B cell (primary cell): ENCODE data around the gene SASH1. TPM values are rescaled to one million over a fixed set of nuclear protein-coding genes. Genes with fewer than 3 reads are reported as not detected.

Experiments
- ATAC-seq: fragments of 200-7000 bp; cut with Tn5 transposase; one replicate; pipeline ENCODE4 v1.10.0; 2021; ENCODE audit warnings: low read depth, mild to moderate bottlenecking, moderate number of reproducible peaks, moderate library complexity
- CTCF ChIA-PET: fragments of 350-600 bp; sonication (Branson Sonifier 250); formaldehyde crosslinking; loops from one replicate; lab custom pipeline; 2021; ENCODE audit warnings: antibody characterized with exemption, inconsistent platforms; lab: Charles Lee
- POLR2A ChIA-PET: fragments of 350-600 bp; sonication (Branson Sonifier 250); formaldehyde crosslinking; loops from one replicate; lab custom pipeline; 2021; ENCODE audit warnings: antibody characterized with exemption; lab: Charles Lee
- DNase-seq: peaks from one replicate; pipeline ENCODE4 v3.0.0; 2013
- H2AFZ ChIP-seq: 2 replicates; pipeline ENCODE4 v1.6.1; 2012; ENCODE audit warnings: mild to moderate bottlenecking, low read depth, low read length; ENCODE audit not compliant: insufficient read depth, poor library complexity, severe bottlenecking
- H3K27ac ChIP-seq, 2 donors: 1 replicate in 1 of 2; 2 replicates in 1 of 2; pipeline ENCODE4 v1.5.1; 2012 to 2013; ENCODE audit warnings: low read length in 2 of 2, mild to moderate bottlenecking in 2 of 2, moderate library complexity in 1 of 2
- H3K27me3 ChIP-seq, 4 experiments: fragments of 200-600 bp in 1 of 4; sonication (generic) in 1 of 4; replicated peaks in 1 of 4; 1 replicate in 2 of 4; 2 replicates in 2 of 4; pipeline versions ENCODE4 v1.6.1 to v1.7.0; 2013 to 2016; ENCODE audit warnings: low read length in 3 of 4, mild to moderate bottlenecking in 2 of 4, mixed read lengths in 1 of 4, moderate library complexity in 1 of 4; ENCODE audit not compliant: insufficient read depth in 4 of 4, control insufficient read depth in 3 of 4; ENCODE audit errors: control extremely low read depth in 1 of 4
- H3K36me3 ChIP-seq, 2 experiments: replicated peaks in 1 of 2; 1 replicate in 1 of 2; 2 replicates in 1 of 2; pipeline versions ENCODE4 v1.6.1 to v1.7.1; 2013; ENCODE audit warnings: low read length in 1 of 2; ENCODE audit not compliant: insufficient read depth in 2 of 2, control insufficient read depth in 1 of 2; ENCODE audit errors: control extremely low read depth in 1 of 2, extremely low read depth in 1 of 2
- H3K4me1 ChIP-seq, 2 donors: fragments of 200-600 bp in 1 of 2; sonication (generic) in 1 of 2; 1 replicate in 1 of 2; 2 replicates in 1 of 2; pipeline versions ENCODE4 v1.5.1 to v1.6.1; 2013 to 2017; ENCODE audit warnings: low read length in 2 of 2; ENCODE audit not compliant: control insufficient read depth in 2 of 2, insufficient read depth in 2 of 2
- H3K4me2 ChIP-seq: replicated peaks from 2 replicates; pipeline ENCODE3; 2012; ENCODE audit warnings: mild to moderate bottlenecking, low read depth, low read length; ENCODE audit not compliant: poor library complexity, severe bottlenecking
- H3K4me3 ChIP-seq, 5 experiments: fragments of 200-600 bp in 1 of 5; sonication (generic) in 1 of 5; 1 replicate in 3 of 5; 2 replicates in 2 of 5; pipeline versions ENCODE4 v1.5.1 to v1.7.0; 2011 to 2016; ENCODE audit warnings: low read length in 4 of 5, mild to moderate bottlenecking in 4 of 5, low read depth in 2 of 5, control low read depth in 1 of 5, moderate library complexity in 1 of 5; ENCODE audit not compliant: insufficient read depth in 1 of 5; ENCODE audit errors: control extremely low read depth in 1 of 5, extremely low read depth in 1 of 5
- H3K79me2 ChIP-seq: fragments of 200-600 bp; sonication (generic); one replicate; pipeline ENCODE4 v1.6.0; 2016; ENCODE audit warnings: low read length; ENCODE audit not compliant: control insufficient read depth, insufficient read depth
- H3K9ac ChIP-seq: fragments of 200-600 bp; sonication (generic); 2 replicates; pipeline ENCODE4 v1.6.1; 2017; ENCODE audit warnings: mild to moderate bottlenecking, low read length, moderate library complexity
- H3K9me3 ChIP-seq, 3 donors: one replicate each; pipeline versions ENCODE4 v1.6.1 to v1.7.1; 2013; ENCODE audit warnings: low read length in 2 of 3; ENCODE audit not compliant: control insufficient read depth in 2 of 3, insufficient read depth in 1 of 3; ENCODE audit errors: control extremely low read depth in 1 of 3
- H4K20me1 ChIP-seq: 2 replicates; pipeline ENCODE4 v1.6.0; 2012; ENCODE audit warnings: mild to moderate bottlenecking, low read length; ENCODE audit not compliant: insufficient read depth, control insufficient read depth, poor library complexity, severe bottlenecking
- H3K27ac Mint-ChIP-seq: one replicate; pipeline ENCODE4 v1.8.0; 2021; ENCODE audit warnings: mixed read lengths
- H3K27me3 Mint-ChIP-seq: one replicate; pipeline ENCODE4 v1.8.0; 2021; ENCODE audit warnings: mixed read lengths
- H3K4me1 Mint-ChIP-seq: one replicate; pipeline ENCODE4 v1.8.0; 2021; ENCODE audit warnings: mixed read lengths
- H3K4me3 Mint-ChIP-seq: one replicate; pipeline ENCODE4 v1.8.0; 2021; ENCODE audit warnings: mixed read lengths
- H3K9me3 Mint-ChIP-seq: one replicate; pipeline ENCODE4 v1.8.0; 2022; ENCODE audit warnings: mixed read lengths; ENCODE audit not compliant: insufficient read depth
- EZH2 ChIP-seq: IDR thresholded peaks from 2 replicates; pipeline ENCODE4 v1.6.1; 2012; ENCODE audit warnings: borderline replicate concordance, low read depth, mild to moderate bottlenecking, moderate library complexity, low read length; ENCODE audit not compliant: insufficient read depth, poor library complexity, severe bottlenecking
- WGBS: methylation state at CpG from one replicate; pipeline ENCODE4 v1.1.5; 2013; ENCODE audit warnings: missing lambda C conversion rate; ENCODE audit not compliant: insufficient coverage; 5-methylcytosine and 5-hydroxymethylcytosine counted together
- intact Hi-C: fragments of 100-400 bp; cut with micrococcal nuclease; formaldehyde crosslinking; loops from one replicate; pipeline ENCODE4 v1.10.0; 2022
- polyA plus RNA-seq: library from polyadenylated mRNA; depleted of rRNA; stranded (reverse); fragments of >200 nt; gene quantifications from 2 replicates; pipeline ENCODE4 v1.2.3, GENCODE V29; 2012
- total RNA-seq, 2 donors: library from RNA; stranded (reverse); fragments of 120-200 nt in 1 of 2; gene quantifications; 1 replicate in 1 of 2; 2 replicates in 1 of 2; pipeline versions ENCODE4 v1.2.3 to v1.2.4, GENCODE V29; 2013 to 2022
- TF ChIP-seq, protein P1 (sequence below): fragments of 200-600 bp; IDR thresholded peaks from one replicate; pipeline ENCODE4 v1.8.0; 2022; ENCODE audit warnings: antibody characterized with exemption, mild to moderate bottlenecking

SASH1 gene
- total and polyA plus RNA-seq, 2 donors (not counting 1 experiment from before 2014, with no cell fraction given), result 0.01 to 0.07 TPM

- Histone ChIP-seq H3K9ac (no peak overlapping the region), H3K36me3 (no peaks in the 10 kb centered on the region), H3K4me2 (no peak overlapping the region), H3K4me3 (no peak overlapping the region), H2AFZ (no peak overlapping the region), H3K27ac (no peak overlapping the region), H3K79me2 (no peaks in the 10 kb centered on the region), H3K27me3 (peaks cover 0 to 4% (median 1%) of the 10 kb centered on the region in 4 experiments), H4K20me1 (no peaks in the 10 kb centered on the region), H3K9me3 (no peaks in the 10 kb centered on the region), H3K4me1 (no peaks in the 10 kb centered on the region)
- TF ChIP-seq, protein P1, sequence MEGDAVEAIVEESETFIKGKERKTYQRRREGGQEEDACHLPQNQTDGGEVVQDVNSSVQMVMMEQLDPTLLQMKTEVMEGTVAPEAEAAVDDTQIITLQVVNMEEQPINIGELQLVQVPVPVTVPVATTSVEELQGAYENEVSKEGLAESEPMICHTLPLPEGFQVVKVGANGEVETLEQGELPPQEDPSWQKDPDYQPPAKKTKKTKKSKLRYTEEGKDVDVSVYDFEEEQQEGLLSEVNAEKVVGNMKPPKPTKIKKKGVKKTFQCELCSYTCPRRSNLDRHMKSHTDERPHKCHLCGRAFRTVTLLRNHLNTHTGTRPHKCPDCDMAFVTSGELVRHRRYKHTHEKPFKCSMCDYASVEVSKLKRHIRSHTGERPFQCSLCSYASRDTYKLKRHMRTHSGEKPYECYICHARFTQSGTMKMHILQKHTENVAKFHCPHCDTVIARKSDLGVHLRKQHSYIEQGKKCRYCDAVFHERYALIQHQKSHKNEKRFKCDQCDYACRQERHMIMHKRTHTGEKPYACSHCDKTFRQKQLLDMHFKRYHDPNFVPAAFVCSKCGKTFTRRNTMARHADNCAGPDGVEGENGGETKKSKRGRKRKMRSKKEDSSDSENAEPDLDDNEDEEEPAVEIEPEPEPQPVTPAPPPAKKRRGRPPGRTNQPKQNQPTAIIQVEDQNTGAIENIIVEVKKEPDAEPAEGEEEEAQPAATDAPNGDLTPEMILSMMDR, result no peak
- TF ChIP-seq EZH2, result no peak
- peaks cover 5% of the 10 kb centered on the region for H3K27me3 Mint-ChIP-seq
- intact Hi-C loops, result no loop called here
- ChIA-PET CTCF (interaction anchor here (1.3 kb wide), 1 partner anchor 11 kb away, joined by 3 read pairs; no protein-coding TSS in a partner anchor), POLR2A (no interaction called here)
- H3K4me3 Mint-ChIP-seq, result no peak overlapping the region
- no peak overlapping the region for H3K27ac Mint-ChIP-seq
- DNase-seq, result no peak
- H3K4me1 Mint-ChIP-seq, result no peaks in the 10 kb centered on the region
- no CpG with 5 or more reads among the region's 4 CpGs for WGBS
- no peaks in the 10 kb centered on the region for H3K9me3 Mint-ChIP-seq
- ATAC-seq, result no peak
Measured at GRCh38 chr6:148457843-148458159, 115.2 kb downstream of the SASH1 start.

GRCh38 chr6:148459238-148459637, 116.6 kb downstream of the SASH1 start:
- Histone ChIP-seq H3K27ac (no peak overlapping the region), H3K9me3 (no peaks in the 10 kb centered on the region), H3K27me3 (peaks cover 0 to 2% (median 0%) of the 10 kb centered on the region in 4 experiments), H3K4me1 (no peaks in the 10 kb centered on the region), H3K4me2 (no peak overlapping the region), H3K36me3 (no peaks in the 10 kb centered on the region), H4K20me1 (no peaks in the 10 kb centered on the region), H3K79me2 (no peaks in the 10 kb centered on the region), H2AFZ (no peak overlapping the region), H3K9ac (no peak overlapping the region), H3K4me3 (no peak overlapping the region)
- DNase-seq, result no peak
- POLR2A ChIA-PET, result no interaction called here
- no peak overlapping the region for H3K4me3 Mint-ChIP-seq
- no peak for ATAC-seq
- H3K9me3 Mint-ChIP-seq, result no peaks in the 10 kb centered on the region
- no peak overlapping the region for H3K27ac Mint-ChIP-seq
- TF ChIP-seq EZH2, result no peak
- TF ChIP-seq, protein P1, result no peak
- no peaks in the 10 kb centered on the region for H3K4me1 Mint-ChIP-seq
- peaks cover 7% of the 10 kb centered on the region for H3K27me3 Mint-ChIP-seq
- intact Hi-C loops, result no loop called here
- no CpG with 5 or more reads among the region's 4 CpGs for WGBS
- CTCF ChIA-PET, result interaction anchor here (1.3 kb wide), 1 partner anchor 11 kb away, joined by 4 read pairs; no protein-coding TSS in a partner anchor
